ENCODE data around the gene ANKMY1.

DNA sequence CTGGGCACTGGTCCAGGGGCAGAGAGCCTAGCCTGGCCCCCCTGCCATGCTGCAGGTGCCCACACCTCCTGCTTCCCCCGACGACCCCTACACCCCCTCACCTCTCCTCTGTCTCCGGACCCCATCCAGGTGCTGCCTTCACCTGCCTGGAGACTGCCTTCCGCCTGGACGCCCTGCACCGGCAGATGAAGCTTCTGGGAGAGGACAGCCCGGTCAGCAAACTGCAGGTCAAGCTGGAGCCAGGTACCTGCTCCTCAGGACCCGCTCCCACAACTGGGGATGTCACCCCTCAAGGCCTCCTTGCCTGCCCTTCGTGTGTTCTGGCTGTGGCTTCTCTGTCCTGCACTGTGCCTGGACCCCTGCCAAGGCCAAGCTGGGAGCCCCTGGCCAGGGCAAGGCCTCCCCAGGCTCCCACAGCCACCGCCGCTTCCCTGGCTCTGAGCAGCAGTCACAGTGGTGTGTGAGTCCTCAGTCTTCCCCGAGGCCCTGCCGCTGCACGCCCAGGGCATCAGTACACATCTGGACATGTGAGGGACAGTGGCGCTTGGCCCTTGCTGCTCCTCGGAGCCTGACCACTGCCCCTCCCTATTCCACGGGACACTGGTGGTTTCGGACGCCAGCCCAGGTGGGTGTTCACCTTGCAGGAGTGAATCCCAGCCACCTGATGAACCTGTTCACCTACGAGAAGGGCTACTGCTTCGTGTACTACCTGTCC, 16.8 kb upstream of the ANKMY1 start:
- TF ChIP-seq, protein P1, sequence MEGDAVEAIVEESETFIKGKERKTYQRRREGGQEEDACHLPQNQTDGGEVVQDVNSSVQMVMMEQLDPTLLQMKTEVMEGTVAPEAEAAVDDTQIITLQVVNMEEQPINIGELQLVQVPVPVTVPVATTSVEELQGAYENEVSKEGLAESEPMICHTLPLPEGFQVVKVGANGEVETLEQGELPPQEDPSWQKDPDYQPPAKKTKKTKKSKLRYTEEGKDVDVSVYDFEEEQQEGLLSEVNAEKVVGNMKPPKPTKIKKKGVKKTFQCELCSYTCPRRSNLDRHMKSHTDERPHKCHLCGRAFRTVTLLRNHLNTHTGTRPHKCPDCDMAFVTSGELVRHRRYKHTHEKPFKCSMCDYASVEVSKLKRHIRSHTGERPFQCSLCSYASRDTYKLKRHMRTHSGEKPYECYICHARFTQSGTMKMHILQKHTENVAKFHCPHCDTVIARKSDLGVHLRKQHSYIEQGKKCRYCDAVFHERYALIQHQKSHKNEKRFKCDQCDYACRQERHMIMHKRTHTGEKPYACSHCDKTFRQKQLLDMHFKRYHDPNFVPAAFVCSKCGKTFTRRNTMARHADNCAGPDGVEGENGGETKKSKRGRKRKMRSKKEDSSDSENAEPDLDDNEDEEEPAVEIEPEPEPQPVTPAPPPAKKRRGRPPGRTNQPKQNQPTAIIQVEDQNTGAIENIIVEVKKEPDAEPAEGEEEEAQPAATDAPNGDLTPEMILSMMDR (IDR thresholded peaks at IDR 0.05), result no peak
- no peak for TF ChIP-seq POLR2AphosphoS5 (IDR thresholded peaks at IDR 0.05)
- no peak for TF ChIP-seq POLR2A (IDR thresholded peaks at IDR 0.05; ENCODE audit: low read depth)
